Activated T-helper 9 cell treated with anti-CD3 and anti-CD28 coated beads, Interleukin-2, amount 50 U/mL, for 16 hours (primary cell): ENCODE results near the gene SPATC1L.
"Not testable (repeated sequence)": the region's sequence is repeated elsewhere in the genome, so short reads cannot be mapped to it uniquely, and the experiment has no call there.

Experiments used
- DNase-seq: peaks from one replicate; pipeline ENCODE4 v3.0.0-alpha.2; 2020; ENCODE audit warnings: low read depth

The SPATC1L gene

GRCh38 chr21:46182548-46183336 is 1.5 kb downstream of the SPATC1L start:
- no peak for DNase-seq

GRCh38 chr21:46181953-46182547 is 2.2 kb downstream of the SPATC1L start:
- DNase-seq = no peak

- no peak for DNase-seq
Observed at GRCh38 chr21:46181436-46181835, 2.8 kb downstream of the SPATC1L start.

- DNase-seq = no peak
Observed at GRCh38 chr21:46180778-46181391, 3.4 kb downstream of the SPATC1L start.

GRCh38 chr21:46180079-46180722 is 4.1 kb downstream of the SPATC1L start:
- no peak for DNase-seq

GRCh38 chr21:46179708-46180078 is 4.6 kb downstream of the SPATC1L start:
- no peak for DNase-seq

GRCh38 chr21:46178961-46179360 is 5.3 kb downstream of the SPATC1L start:
- DNase-seq = no peak

- not testable (repeated sequence) for DNase-seq
Observed at GRCh38 chr21:46176443-46177129, 7.7 kb downstream of the SPATC1L start.

- no peak for DNase-seq
Observed at GRCh38 chr21:46173573-46173972, 10.7 kb downstream of the SPATC1L start.

GRCh38 chr21:46172863-46173528 is 11.3 kb downstream of the SPATC1L start:
- DNase-seq = no peak

GRCh38 chr21:46171996-46172862 is 12.0 kb downstream of the SPATC1L start:
- no peak for DNase-seq

- no peak for DNase-seq
Observed at GRCh38 chr21:46171585-46171984, 12.7 kb downstream of the SPATC1L start.

GRCh38 chr21:46170436-46171193 is 13.6 kb downstream of the SPATC1L start:
- DNase-seq = not testable (repeated sequence)

GRCh38 chr21:46168659-46169386 is 15.4 kb downstream of the SPATC1L start:
- DNase-seq = no peak

GRCh38 chr21:46168238-46168637 is 16.0 kb downstream of the SPATC1L start:
- DNase-seq = no peak

- no peak for DNase-seq
Observed at GRCh38 chr21:46165098-46165497, 19.2 kb downstream of the SPATC1L start.

GRCh38 chr21:46163380-46163779 is 20.9 kb downstream of the SPATC1L start:
- DNase-seq = no peak

- no peak for DNase-seq
Observed at GRCh38 chr21:46161633-46162592, 22.3 kb downstream of the SPATC1L start.
